Measurements from ENCODE around the gene OPCML.

DNA sequence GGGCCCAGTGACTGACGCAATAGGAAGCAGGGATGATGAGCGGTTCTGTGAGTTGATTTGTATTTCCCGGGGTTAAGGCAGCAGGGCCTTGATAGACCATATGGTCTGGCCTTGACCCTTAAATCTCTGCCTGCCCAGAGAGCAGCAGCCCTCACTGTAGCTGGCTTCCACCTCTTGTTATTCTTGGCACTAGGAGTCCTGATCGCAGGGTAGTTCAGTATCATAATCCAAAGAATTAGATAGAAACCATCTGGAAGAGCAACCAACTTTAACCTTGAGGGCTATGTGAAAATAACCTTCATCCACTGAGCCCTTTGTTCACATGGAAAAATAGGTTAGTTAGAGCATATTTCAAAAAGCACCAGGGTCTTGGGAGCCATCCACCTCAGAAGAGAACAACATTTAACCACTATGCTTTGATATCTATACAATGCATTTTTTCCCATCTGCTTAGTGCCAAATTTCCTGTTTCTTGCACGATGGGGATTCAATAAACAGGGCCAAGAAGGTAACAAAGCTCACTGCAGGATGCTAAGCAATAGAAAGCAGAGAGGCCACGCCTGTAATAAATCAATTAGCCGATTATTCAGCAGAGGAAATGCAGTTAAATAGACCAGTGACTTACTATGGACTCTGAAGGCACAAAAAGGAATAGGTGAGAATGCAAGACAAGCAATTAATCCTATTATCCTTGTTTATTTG, 761.3 kb downstream of the OPCML start:
- TF ChIP-seq, protein P1, sequence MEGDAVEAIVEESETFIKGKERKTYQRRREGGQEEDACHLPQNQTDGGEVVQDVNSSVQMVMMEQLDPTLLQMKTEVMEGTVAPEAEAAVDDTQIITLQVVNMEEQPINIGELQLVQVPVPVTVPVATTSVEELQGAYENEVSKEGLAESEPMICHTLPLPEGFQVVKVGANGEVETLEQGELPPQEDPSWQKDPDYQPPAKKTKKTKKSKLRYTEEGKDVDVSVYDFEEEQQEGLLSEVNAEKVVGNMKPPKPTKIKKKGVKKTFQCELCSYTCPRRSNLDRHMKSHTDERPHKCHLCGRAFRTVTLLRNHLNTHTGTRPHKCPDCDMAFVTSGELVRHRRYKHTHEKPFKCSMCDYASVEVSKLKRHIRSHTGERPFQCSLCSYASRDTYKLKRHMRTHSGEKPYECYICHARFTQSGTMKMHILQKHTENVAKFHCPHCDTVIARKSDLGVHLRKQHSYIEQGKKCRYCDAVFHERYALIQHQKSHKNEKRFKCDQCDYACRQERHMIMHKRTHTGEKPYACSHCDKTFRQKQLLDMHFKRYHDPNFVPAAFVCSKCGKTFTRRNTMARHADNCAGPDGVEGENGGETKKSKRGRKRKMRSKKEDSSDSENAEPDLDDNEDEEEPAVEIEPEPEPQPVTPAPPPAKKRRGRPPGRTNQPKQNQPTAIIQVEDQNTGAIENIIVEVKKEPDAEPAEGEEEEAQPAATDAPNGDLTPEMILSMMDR (conservative IDR thresholded peaks at IDR 0.05 in 1 of 2, IDR thresholded peaks at IDR 0.05 in 1 of 2; ENCODE audit: extremely low read depth in 1 of 2, insufficient read depth in 1 of 2, low read depth in 1 of 2, low read length in 2 of 2) = no peak
- no peak for TF ChIP-seq EZH2 (IDR thresholded peaks at IDR 0.05; ENCODE audit: borderline replicate concordance, low read length)

Measured in mammary epithelial cell (primary cell).